ENCODE data around the gene SAP30BP.

- TF ChIP-seq CTCF (IDR thresholded peaks at IDR 0.05; ENCODE audit: borderline replicate concordance, extremely low read depth, low read length, poor library complexity, severe bottlenecking) = no peak
- TF ChIP-seq EZH2 (IDR thresholded peaks at IDR 0.05; ENCODE audit: borderline replicate concordance, low read depth, low read length, severe bottlenecking) = no peak
Measured at GRCh38 chr17:75626496-75627038, 40.6 kb upstream of the SAP30BP start.
